Hepatocyte (in vitro differentiated cells): Measurements from ENCODE around the gene CGGBP1. TPM values are rescaled to one million over a fixed set of nuclear protein-coding genes. Genes with fewer than 3 reads are reported as not detected.

ENCODE experiments used
- DNase-seq: peaks from one replicate; pipeline ENCODE4 v3.0.0-alpha.2; 2016; ENCODE audit warnings: low spot score
- H2AFZ ChIP-seq: fragments of 200-600 bp; sonication (generic); 2 replicates; pipeline ENCODE4 v1.6.0; 2016; ENCODE audit warnings: antibody characterized with exemption, mild to moderate bottlenecking
- H3K27ac ChIP-seq: fragments of 200-600 bp; sonication (generic); 2 replicates; pipeline ENCODE4 v1.5.1; 2016; ENCODE audit warnings: mild to moderate bottlenecking
- H3K27me3 ChIP-seq: fragments of 200-600 bp; sonication (generic); 2 replicates; pipeline ENCODE4 v1.6.1; 2016
- H3K36me3 ChIP-seq: fragments of 200-600 bp; sonication (generic); replicated peaks from 2 replicates; pipeline ENCODE4 v1.5.1; 2016; ENCODE audit warnings: low read depth; ENCODE audit not compliant: insufficient read depth
- H3K4me1 ChIP-seq: fragments of 200-600 bp; sonication (generic); 2 replicates; pipeline ENCODE4 v1.5.1; 2016; ENCODE audit warnings: mild to moderate bottlenecking, moderate library complexity; ENCODE audit not compliant: insufficient read depth
- H3K4me2 ChIP-seq: fragments of 200-600 bp; sonication (generic); 2 replicates; pipeline ENCODE4 v1.6.0; 2016
- H3K4me3 ChIP-seq: fragments of 200-600 bp; sonication (generic); 2 replicates; pipeline ENCODE4 v1.5.1; 2016; ENCODE audit warnings: mild to moderate bottlenecking
- H3K79me2 ChIP-seq: fragments of 200-600 bp; sonication (generic); 2 replicates; pipeline ENCODE4 v1.6.0; 2017; ENCODE audit warnings: mild to moderate bottlenecking
- H3K9me2 ChIP-seq: fragments of 200-600 bp; sonication (generic); replicated peaks from 2 replicates; pipeline ENCODE4 v1.6.0; 2017; ENCODE audit warnings: mild to moderate bottlenecking; ENCODE audit not compliant: insufficient read depth
- H3K9me3 ChIP-seq: fragments of 200-600 bp; sonication (generic); 2 replicates; pipeline ENCODE4 v1.5.1; 2016; ENCODE audit warnings: low read depth, mild to moderate bottlenecking
- H4K20me1 ChIP-seq: fragments of 200-600 bp; sonication (generic); 2 replicates; pipeline ENCODE4 v1.6.0; 2016; ENCODE audit warnings: mild to moderate bottlenecking; ENCODE audit not compliant: insufficient read depth, poor library complexity, severe bottlenecking
- CTCF ChIP-seq: fragments of 200-600 bp; sonication (generic); IDR thresholded peaks from 2 replicates; pipeline ENCODE4 v1.5.1; 2016; ENCODE audit warnings: antibody characterized with exemption, mild to moderate bottlenecking; ENCODE audit not compliant: poor library complexity
- EZH2 ChIP-seq: fragments of 200-600 bp; sonication (generic); IDR thresholded peaks from 2 replicates; pipeline ENCODE4 v1.6.1; 2016; ENCODE audit warnings: antibody characterized with exemption, mild to moderate bottlenecking, borderline replicate concordance
- EZH2phosphoT487 ChIP-seq: fragments of 200-600 bp; sonication (generic); IDR thresholded peaks from one replicate; pipeline ENCODE4 v1.6.1; 2018; ENCODE audit warnings: antibody characterized with exemption, mild to moderate bottlenecking, low read depth, moderate library complexity; ENCODE audit not compliant: unreplicated experiment, severe bottlenecking
- whole genome bisulfite sequencing: methylation state at CpG from one replicate; pipeline ENCODE4 v1.1.6; 2016; ENCODE audit warnings: low lambda C conversion rate; ENCODE audit errors: missing lambda C conversion rate; 5-methylcytosine and 5-hydroxymethylcytosine counted together
- polyA plus RNA-seq: library from polyadenylated mRNA; unstranded; fragments of >200 nt; fragmentation: Nextera tagmentation; extraction: Ambion mirVana; gene quantifications from 2 replicates; pipeline ENCODE4 v1.2.1, GENCODE V29; 2016
- total RNA-seq: library from RNA; depleted of rRNA; stranded (reverse); fragments of >200 nt; gene quantifications from 2 replicates; pipeline ENCODE4 v1.2.3, GENCODE V29; 2014

The CGGBP1 gene
- total and polyA plus RNA-seq, 2 experiments from 2014 or later, result 46.6 to 75.9 TPM

GRCh38 chr3:88010810-88011209, 48.0 kb downstream of the CGGBP1 start:
- TF ChIP-seq EZH2 (no peak), CTCF (no peak), EZH2phosphoT487 (no peak)
- Histone ChIP-seq H3K27me3 (no peaks in the 10 kb centered on the region), H4K20me1 (no peaks in the 10 kb centered on the region)

GRCh38 chr3:88009066-88009465, 49.7 kb downstream of the CGGBP1 start:
- H3K9me3 ChIP-seq, result no peaks in the 10 kb centered on the region
- no peak overlapping the region for H3K4me3 ChIP-seq
- no peaks in the 10 kb centered on the region for H3K79me2 ChIP-seq
- DNase-seq, result no peak
- H2AFZ ChIP-seq, result no peak overlapping the region
- 96% methylated on average over 2 of the region's 2 CpGs for WGBS
- no peak overlapping the region for H3K27ac ChIP-seq
- H3K4me1 ChIP-seq, result no peaks in the 10 kb centered on the region
- H3K27me3 ChIP-seq, result no peaks in the 10 kb centered on the region
- H3K9me2 ChIP-seq, result no peaks in the 10 kb centered on the region
- no peaks in the 10 kb centered on the region for H4K20me1 ChIP-seq
- no peak overlapping the region for H3K4me2 ChIP-seq
- no peaks in the 10 kb centered on the region for H3K36me3 ChIP-seq
- no peak for TF ChIP-seq EZH2
- no peak for TF ChIP-seq CTCF

More at GRCh38 chr3:88010810-88011209, 48.0 kb downstream of the CGGBP1 start:
- Histone ChIP-seq H2AFZ (no peak overlapping the region), H3K9me3 (no peaks in the 10 kb centered on the region), H3K4me1 (no peaks in the 10 kb centered on the region), H3K9me2 (no peaks in the 10 kb centered on the region), H3K36me3 (no peaks in the 10 kb centered on the region), H3K4me3 (no peak overlapping the region), H3K27ac (no peak overlapping the region), H3K79me2 (no peaks in the 10 kb centered on the region), H3K4me2 (no peak overlapping the region)
- DNase-seq, result no peak
- WGBS, result 84% methylated on average over 5 of the region's 5 CpGs

GRCh38 chr3:88005066-88005465, 53.7 kb downstream of the CGGBP1 start:
- H3K4me2 ChIP-seq, result no peak overlapping the region
- no peak for DNase-seq
- H3K27ac ChIP-seq, result no peak overlapping the region
- no peaks in the 10 kb centered on the region for H3K27me3 ChIP-seq
- H3K36me3 ChIP-seq, result no peaks in the 10 kb centered on the region
- no peak overlapping the region for H3K4me3 ChIP-seq
- H3K9me2 ChIP-seq, result no peaks in the 10 kb centered on the region
- no peak overlapping the region for H2AFZ ChIP-seq
- H4K20me1 ChIP-seq, result no peaks in the 10 kb centered on the region
- TF ChIP-seq EZH2 (no peak), CTCF (peak; percentile 54)
- no peaks in the 10 kb centered on the region for H3K9me3 ChIP-seq
- WGBS, result 29% methylated on average over 2 of the region's 2 CpGs
- no peaks in the 10 kb centered on the region for H3K4me1 ChIP-seq
- no peaks in the 10 kb centered on the region for H3K79me2 ChIP-seq

GRCh38 chr3:88003115-88003755, 55.6 kb downstream of the CGGBP1 start:
- no peak overlapping the region for H3K27ac ChIP-seq
- H3K79me2 ChIP-seq, result no peaks in the 10 kb centered on the region
- H3K4me2 ChIP-seq, result no peak overlapping the region
- H3K4me1 ChIP-seq, result no peaks in the 10 kb centered on the region
- no peak overlapping the region for H2AFZ ChIP-seq
- H3K4me3 ChIP-seq, result no peak overlapping the region
- H3K9me3 ChIP-seq, result no peaks in the 10 kb centered on the region
- H3K27me3 ChIP-seq, result no peaks in the 10 kb centered on the region
- no peaks in the 10 kb centered on the region for H3K9me2 ChIP-seq
- 43% methylated on average over 6 of the region's 6 CpGs for WGBS
- H3K36me3 ChIP-seq, result no peaks in the 10 kb centered on the region
- no peaks in the 10 kb centered on the region for H4K20me1 ChIP-seq
- peak; percentile 61 for DNase-seq
- TF ChIP-seq EZH2phosphoT487 (no peak), EZH2 (no peak), CTCF (peak; percentile 91)
